GM12878 (cell line): ENCODE data around the gene PRPF6. TPM values are rescaled to one million over a fixed set of nuclear protein-coding genes. Genes with fewer than 3 reads are reported as not detected.

ENCODE experiments used
- ATAC-seq: fragments of 200-7000 bp; cut with Tn5 transposase; 3 replicates; pipeline ENCODE4 v1.9.1; 2020; ENCODE audit warnings: mild to moderate bottlenecking, moderate library complexity
- BruUV-seq: library from RNA; stranded (reverse); fragments of 400-500 nt; replicated peaks from 2 replicates; lab custom pipeline; 2021; lab: Mats Ljungman, UMichigan
- CTCF ChIA-PET: fragments of 300-600 bp; sonication (Branson Sonifier 250); formaldehyde crosslinking; extraction: SDS; loops from one replicate; lab custom pipeline; 2021; ENCODE audit warnings: inconsistent platforms; lab: Yijun Ruan, JAX
- POLR2A ChIA-PET: fragments of 350-600 bp; formaldehyde crosslinking; extraction: SDS; loops from one replicate; lab custom pipeline; 2021; ENCODE audit warnings: inconsistent platforms; lab: Charles Lee
- RAD21 ChIA-PET: fragments of 300-600 bp; sonication (Branson Sonifier 250); formaldehyde crosslinking; loops from one replicate; lab custom pipeline; 2023; ENCODE audit warnings: antibody characterized with exemption; ENCODE audit not compliant: unreplicated experiment; lab: Charles Lee
- SMC1A ChIA-PET: fragments of 300-600 bp; sonication (Branson Sonifier 250); formaldehyde crosslinking; loops from one replicate; lab custom pipeline; 2023; ENCODE audit not compliant: unreplicated experiment, uncharacterized antibody; lab: Charles Lee
- DNase-seq: peaks from one replicate; pipeline ENCODE4 v3.0.0-alpha.2; 2011; ENCODE audit warnings: low read depth, low spot score
- FAIRE-seq: peaks from 3 replicates; lab custom pipeline; 2011; peaks lifted over from hg19 to GRCh38; lab: Jason Lieb, UNC
- H2AFZ ChIP-seq: 2 replicates; pipeline ENCODE4 v1.6.0; 2011; ENCODE audit warnings: low read depth, low read length, control low read depth; ENCODE audit not compliant: control insufficient read depth
- H3K27ac ChIP-seq: 2 replicates; pipeline ENCODE4 v1.5.1; 2011; ENCODE audit warnings: control low read depth; ENCODE audit not compliant: control insufficient read depth, insufficient read depth
- H3K27me3 ChIP-seq, 2 experiments: replicated peaks in 1 of 2; 2 replicates each; pipeline versions ENCODE4 v1.6.0 to v1.6.1; 2011; ENCODE audit warnings: low read length in 1 of 2; ENCODE audit not compliant: control insufficient read depth in 2 of 2, insufficient read depth in 2 of 2
- H3K36me3 ChIP-seq, 2 experiments: 2 replicates each; pipeline ENCODE4 v1.5.1; 2011; ENCODE audit warnings: low read length in 1 of 2; ENCODE audit not compliant: control insufficient read depth in 2 of 2, insufficient read depth in 2 of 2
- H3K4me1 ChIP-seq: 2 replicates; pipeline ENCODE4 v1.6.1; 2011; ENCODE audit warnings: mild to moderate bottlenecking, low read length, moderate library complexity, mixed read lengths; ENCODE audit not compliant: control insufficient read depth, insufficient read depth
- H3K4me2 ChIP-seq: 2 replicates; pipeline ENCODE4 v1.6.0; 2011; ENCODE audit warnings: control low read depth; ENCODE audit not compliant: control insufficient read depth, insufficient read depth
- H3K4me3 ChIP-seq: fragments of 200-600 bp; sonication (generic); 2 replicates; pipeline ENCODE4 v1.5.1; 2016
- H3K79me2 ChIP-seq: 2 replicates; pipeline ENCODE4 v1.6.0; 2011; ENCODE audit warnings: low read length; ENCODE audit not compliant: control insufficient read depth, insufficient read depth
- H3K9ac ChIP-seq: 2 replicates; pipeline ENCODE4 v1.8.0; 2011; ENCODE audit warnings: low read length, control low read depth, mixed read lengths; ENCODE audit not compliant: control insufficient read depth, insufficient read depth
- H3K9me3 ChIP-seq: replicated peaks from 3 replicates; pipeline ENCODE4 v1.5.1; 2011; ENCODE audit warnings: mild to moderate bottlenecking, low read length; ENCODE audit not compliant: control insufficient read depth, insufficient read depth
- H4K20me1 ChIP-seq: 2 replicates; pipeline ENCODE4 v1.6.0; 2011; ENCODE audit not compliant: control insufficient read depth, insufficient read depth
- POLR2A ChIP-seq: IDR thresholded peaks from 2 replicates; pipeline ENCODE4 v1.6.1; 2011; ENCODE audit warnings: low read depth, mild to moderate bottlenecking, low read length
- RBBP5 ChIP-seq: fragments of 200-600 bp; sonication (generic); conservative IDR thresholded peaks from 2 replicates; pipeline ENCODE4 v1.6.1; 2016
- STAT1 ChIP-seq: fragments of 450-650 bp; conservative IDR thresholded peaks from 2 replicates; pipeline ENCODE4 v1.6.1; 2014; ENCODE audit warnings: antibody characterized with exemption, mild to moderate bottlenecking
- TARDBP ChIP-seq: IDR thresholded peaks from 2 replicates; pipeline ENCODE4 v1.6.1; 2016; ENCODE audit warnings: borderline replicate concordance
- WGBS: methylation state at CpG from one replicate; pipeline ENCODE4 v1.1.6; 2016; ENCODE audit warnings: low lambda C conversion rate; ENCODE audit not compliant: insufficient replicate concordance, insufficient coverage; ENCODE audit errors: missing lambda C conversion rate; 5-methylcytosine and 5-hydroxymethylcytosine counted together
- in situ Hi-C: fragments of 300-500 bp; cut with MboI; formaldehyde crosslinking; loops from 9 replicates; pipeline ENCODE4 v1.14.3; 2018; ENCODE audit warnings: mixed read lengths
- intact Hi-C: fragments of 100-400 bp; cut with micrococcal nuclease; formaldehyde crosslinking; loops from one replicate; pipeline ENCODE4 v1.14.2; 2022; ENCODE audit not compliant: unreplicated experiment
- polyA plus RNA-seq, 11 experiments: library from polyadenylated mRNA; depleted of rRNA in 4 of 11; unstranded in 6 of 11; stranded (reverse) in 5 of 11; fragments of >200 nt; fragmentation: Nextera tagmentation in 4 of 11; fragmentation: Illumina TruSeq in 1 of 11; extraction: Ambion mirVana in 4 of 11; extraction: Trizol in 1 of 11; gene quantifications; 1 replicate in 1 of 11; 2 replicates in 10 of 11; pipeline versions ENCODE4 v1.2.1 to v1.2.3, GENCODE V29; 2011 to 2016; ENCODE audit warnings: inconsistent platforms in 2 of 11, missing spikeins in 2 of 11, low read depth in 1 of 11
- total RNA-seq, 4 experiments: library from RNA; depleted of rRNA in 3 of 4; stranded (reverse); fragments of >200 nt in 3 of 4; fragmentation: Illumina TruSeq in 1 of 4; extraction: Trizol in 1 of 4; gene quantifications; 2 replicates each; pipeline versions ENCODE4 v1.2.1 to v1.2.3, GENCODE V29; 2013 to 2021
- TF ChIP-seq, protein P1 (sequence below): IDR thresholded peaks from 2 replicates; pipeline ENCODE4 v1.6.1; 2012; ENCODE audit warnings: improper control_type of control experiment, low read depth, low read length; ENCODE audit not compliant: insufficient replicate concordance
- TF ChIP-seq, protein P2 (sequence below): IDR thresholded peaks from 2 replicates; pipeline ENCODE4 v1.6.1; 2012; ENCODE audit warnings: low read depth, low read length, improper control_type of control experiment

PRPF6 gene
- total and polyA plus RNA-seq, 10 of the 15 experiments (the other 5 are each of a cell fraction or from before 2014, with no cell fraction given), result 5.0 to 102 (median 71.3) TPM

DNA sequence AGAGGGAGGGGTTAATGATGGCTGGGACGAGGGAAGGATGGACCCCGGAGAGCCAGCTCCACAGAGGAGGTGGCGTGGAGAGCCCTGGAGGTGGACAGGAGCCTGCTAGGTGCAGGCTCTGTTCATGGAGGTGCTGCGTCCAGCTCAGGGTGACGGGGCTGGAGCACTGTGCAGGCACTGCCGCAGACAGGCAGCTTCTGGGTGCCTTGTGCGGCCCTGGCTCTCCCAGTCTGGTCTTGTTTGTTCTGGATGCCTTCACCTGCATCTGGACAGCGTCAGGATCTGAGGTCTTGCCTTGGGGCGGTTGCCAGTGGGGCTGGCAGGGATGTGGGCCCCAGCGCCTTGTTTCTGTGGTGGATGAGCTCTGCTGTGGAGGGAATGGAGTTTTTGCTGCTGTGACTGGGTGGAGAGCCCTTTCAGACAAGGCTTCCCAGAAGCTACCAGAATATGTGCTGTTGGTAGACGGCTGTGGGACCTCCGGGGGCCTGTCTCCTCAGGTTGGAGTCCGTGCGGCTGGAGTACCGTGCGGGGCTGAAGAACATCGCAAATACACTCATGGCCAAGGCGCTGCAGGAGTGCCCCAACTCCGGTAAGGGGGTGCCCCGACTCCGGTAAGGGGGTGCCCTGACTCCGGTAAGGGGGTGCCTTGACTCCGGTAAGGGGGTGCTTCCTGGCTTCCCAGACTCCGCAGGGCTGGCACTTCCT lies 47.2 kb downstream of the PRPF6 start:
- no peak for ATAC-seq
- DNase-seq, result no peak
- POLR2A ChIA-PET, result no interaction called here
- H3K4me1 ChIP-seq, result no peaks in the 10 kb centered on the region
- H2AFZ ChIP-seq, result no peak overlapping the region
- H4K20me1 ChIP-seq, result no peaks in the 10 kb centered on the region
- H3K4me2 ChIP-seq, result no peak overlapping the region
- SMC1A ChIA-PET, result no interaction called here
- FAIRE-seq, result no peak
- RAD21 ChIA-PET, result no interaction called here
- intact Hi-C loops, result no loop called here
- no peaks in the 10 kb centered on the region for H3K9me3 ChIP-seq
- CTCF ChIA-PET, result interaction anchor here (0.6 to 1.4 kb wide), 2 partner anchors 11 to 36 kb away, joined by 4 read pairs; no protein-coding TSS in a partner anchor
- H3K79me2 ChIP-seq, result no peaks in the 10 kb centered on the region
- no peak overlapping the region for H3K9ac ChIP-seq
- H3K27me3 ChIP-seq, result no peaks in the 10 kb centered on the region
- no TSS peak for BruUV-seq
- peaks cover 48 to 59% of the 10 kb centered on the region in 2 experiments for H3K36me3 ChIP-seq
- no peak overlapping the region for H3K4me3 ChIP-seq
- H3K27ac ChIP-seq, result no peak overlapping the region
- in situ Hi-C loops, result no loop called here
- TF ChIP-seq, protein P1, sequence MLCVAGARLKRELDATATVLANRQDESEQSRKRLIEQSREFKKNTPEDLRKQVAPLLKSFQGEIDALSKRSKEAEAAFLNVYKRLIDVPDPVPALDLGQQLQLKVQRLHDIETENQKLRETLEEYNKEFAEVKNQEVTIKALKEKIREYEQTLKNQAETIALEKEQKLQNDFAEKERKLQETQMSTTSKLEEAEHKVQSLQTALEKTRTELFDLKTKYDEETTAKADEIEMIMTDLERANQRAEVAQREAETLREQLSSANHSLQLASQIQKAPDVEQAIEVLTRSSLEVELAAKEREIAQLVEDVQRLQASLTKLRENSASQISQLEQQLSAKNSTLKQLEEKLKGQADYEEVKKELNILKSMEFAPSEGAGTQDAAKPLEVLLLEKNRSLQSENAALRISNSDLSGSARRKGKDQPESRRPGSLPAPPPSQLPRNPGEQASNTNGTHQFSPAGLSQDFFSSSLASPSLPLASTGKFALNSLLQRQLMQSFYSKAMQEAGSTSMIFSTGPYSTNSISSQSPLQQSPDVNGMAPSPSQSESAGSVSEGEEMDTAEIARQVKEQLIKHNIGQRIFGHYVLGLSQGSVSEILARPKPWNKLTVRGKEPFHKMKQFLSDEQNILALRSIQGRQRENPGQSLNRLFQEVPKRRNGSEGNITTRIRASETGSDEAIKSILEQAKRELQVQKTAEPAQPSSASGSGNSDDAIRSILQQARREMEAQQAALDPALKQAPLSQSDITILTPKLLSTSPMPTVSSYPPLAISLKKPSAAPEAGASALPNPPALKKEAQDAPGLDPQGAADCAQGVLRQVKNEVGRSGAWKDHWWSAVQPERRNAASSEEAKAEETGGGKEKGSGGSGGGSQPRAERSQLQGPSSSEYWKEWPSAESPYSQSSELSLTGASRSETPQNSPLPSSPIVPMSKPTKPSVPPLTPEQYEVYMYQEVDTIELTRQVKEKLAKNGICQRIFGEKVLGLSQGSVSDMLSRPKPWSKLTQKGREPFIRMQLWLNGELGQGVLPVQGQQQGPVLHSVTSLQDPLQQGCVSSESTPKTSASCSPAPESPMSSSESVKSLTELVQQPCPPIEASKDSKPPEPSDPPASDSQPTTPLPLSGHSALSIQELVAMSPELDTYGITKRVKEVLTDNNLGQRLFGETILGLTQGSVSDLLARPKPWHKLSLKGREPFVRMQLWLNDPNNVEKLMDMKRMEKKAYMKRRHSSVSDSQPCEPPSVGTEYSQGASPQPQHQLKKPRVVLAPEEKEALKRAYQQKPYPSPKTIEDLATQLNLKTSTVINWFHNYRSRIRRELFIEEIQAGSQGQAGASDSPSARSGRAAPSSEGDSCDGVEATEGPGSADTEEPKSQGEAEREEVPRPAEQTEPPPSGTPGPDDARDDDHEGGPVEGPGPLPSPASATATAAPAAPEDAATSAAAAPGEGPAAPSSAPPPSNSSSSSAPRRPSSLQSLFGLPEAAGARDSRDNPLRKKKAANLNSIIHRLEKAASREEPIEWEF, result no peak
- TF ChIP-seq TARDBP, result no peak
- TF ChIP-seq, protein P2, sequence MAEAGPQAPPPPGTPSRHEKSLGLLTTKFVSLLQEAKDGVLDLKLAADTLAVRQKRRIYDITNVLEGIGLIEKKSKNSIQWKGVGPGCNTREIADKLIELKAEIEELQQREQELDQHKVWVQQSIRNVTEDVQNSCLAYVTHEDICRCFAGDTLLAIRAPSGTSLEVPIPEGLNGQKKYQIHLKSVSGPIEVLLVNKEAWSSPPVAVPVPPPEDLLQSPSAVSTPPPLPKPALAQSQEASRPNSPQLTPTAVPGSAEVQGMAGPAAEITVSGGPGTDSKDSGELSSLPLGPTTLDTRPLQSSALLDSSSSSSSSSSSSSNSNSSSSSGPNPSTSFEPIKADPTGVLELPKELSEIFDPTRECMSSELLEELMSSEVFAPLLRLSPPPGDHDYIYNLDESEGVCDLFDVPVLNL, result no peak
- TF ChIP-seq STAT1, result no peak
- TF ChIP-seq RBBP5, result no peak
- TF ChIP-seq POLR2A, result peak; percentile 58; the same call in 1 of the 2 replicates
- WGBS, result 91% methylated on average over 24 of the region's 24 CpGs
